PC-3 (cell line): ENCODE data around the gene CERK. TPM values are rescaled to one million over a fixed set of nuclear protein-coding genes. Genes with fewer than 3 reads are reported as not detected.
A peak's percentile ranks its signal among the peaks of the same experiment; 100 is the strongest.

Source experiments
- ATAC-seq: fragments of 200-7000 bp; cut with Tn5 transposase; 2 replicates; pipeline ENCODE4 v1.9.1; 2020; ENCODE audit warnings: mild to moderate bottlenecking, moderate library complexity
- BruUV-seq: library from RNA; stranded (reverse); fragments of 400-500 nt; replicated peaks from 2 replicates; lab custom pipeline; 2021; lab: Mats Ljungman, UMichigan
- CTCF ChIA-PET: fragments of 300-600 bp; sonication (Branson Sonifier 250); formaldehyde crosslinking; loops from one replicate; lab custom pipeline; 2022; ENCODE audit warnings: antibody characterized with exemption; lab: Charles Lee
- POLR2A ChIA-PET: fragments of 300-600 bp; sonication (Branson Sonifier 250); formaldehyde crosslinking; loops from one replicate; lab custom pipeline; 2022; ENCODE audit warnings: antibody characterized with exemption; ENCODE audit not compliant: unreplicated experiment; lab: Charles Lee
- DNase-seq: peaks from one replicate; pipeline ENCODE4 v3.0.0-alpha.2; 2015
- H2AFZ ChIP-seq: fragments of 300-600 bp; sonication (generic); 2 replicates; pipeline ENCODE4 v1.6.0; 2016; ENCODE audit warnings: antibody characterized with exemption, low read length
- H3F3A ChIP-seq: fragments of 300-600 bp; sonication (generic); one replicate; pipeline ENCODE4 v1.6.0; 2017; ENCODE audit warnings: antibody characterized with exemption, low read length, control low read depth, mild to moderate bottlenecking; ENCODE audit not compliant: unreplicated experiment
- H3K27ac ChIP-seq: fragments of 300-600 bp; sonication (generic); 2 replicates; pipeline ENCODE4 v1.5.1; 2016; ENCODE audit warnings: mild to moderate bottlenecking, low read length
- H3K27me3 ChIP-seq: fragments of 300-600 bp; sonication (generic); 2 replicates; pipeline ENCODE4 v1.6.1; 2016; ENCODE audit warnings: low read length, mixed read lengths
- H3K36me3 ChIP-seq: fragments of 300-600 bp; sonication (generic); 2 replicates; pipeline ENCODE4 v1.6.1; 2016; ENCODE audit warnings: low read depth, mixed run types, low read length, mixed read lengths
- H3K4me1 ChIP-seq: fragments of 300-600 bp; sonication (generic); 2 replicates; pipeline ENCODE4 v1.5.1; 2016; ENCODE audit warnings: low read length; ENCODE audit not compliant: insufficient read depth
- H3K4me2 ChIP-seq: fragments of 300-600 bp; sonication (generic); 2 replicates; pipeline ENCODE4 v1.6.0; 2016; ENCODE audit warnings: low read length
- H3K4me3 ChIP-seq: fragments of 300-600 bp; sonication (generic); 2 replicates; pipeline ENCODE4 v1.5.1; 2016; ENCODE audit warnings: mild to moderate bottlenecking, low read length, mixed read lengths
- H3K79me2 ChIP-seq: fragments of 300-600 bp; sonication (generic); 2 replicates; pipeline ENCODE4 v1.6.1; 2017; ENCODE audit warnings: low read length, mixed read lengths
- H3K9ac ChIP-seq: fragments of 300-600 bp; sonication (generic); 2 replicates; pipeline ENCODE4 v1.6.0; 2016; ENCODE audit warnings: mild to moderate bottlenecking, low read length
- H3K9me2 ChIP-seq: fragments of 300-600 bp; sonication (generic); replicated peaks from 2 replicates; pipeline ENCODE4 v1.6.1; 2016; ENCODE audit warnings: mixed run types, low read length, mixed read lengths
- H3K9me3 ChIP-seq: fragments of 300-600 bp; sonication (generic); 2 replicates; pipeline ENCODE4 v1.6.1; 2016; ENCODE audit warnings: low read length, mixed read lengths
- H4K20me1 ChIP-seq: fragments of 300-600 bp; sonication (generic); 2 replicates; pipeline ENCODE4 v1.6.1; 2016; ENCODE audit warnings: low read length, mixed read lengths
- EZH2 ChIP-seq: fragments of 300-600 bp; sonication (generic); IDR thresholded peaks from one replicate; pipeline ENCODE4 v1.6.1; 2017; ENCODE audit warnings: antibody characterized with exemption, mild to moderate bottlenecking, low read length; ENCODE audit not compliant: unreplicated experiment
- EZH2phosphoT487 ChIP-seq: fragments of 300-600 bp; sonication (generic); IDR thresholded peaks from 2 replicates; pipeline ENCODE4 v1.6.1; 2018; ENCODE audit warnings: mild to moderate bottlenecking, antibody characterized with exemption, low read length, borderline replicate concordance
- intact Hi-C: fragments of 100-400 bp; cut with micrococcal nuclease; formaldehyde crosslinking; loops from 2 replicates; pipeline ENCODE4 v1.9.0; 2023
- total RNA-seq: library from RNA; depleted of rRNA; stranded (reverse); fragments of >200 nt; gene quantifications from 2 replicates; pipeline ENCODE4 v1.2.3, GENCODE V29; 2014
- TF ChIP-seq, protein P1 (sequence below): fragments of 300-600 bp; sonication (generic); conservative IDR thresholded peaks from 2 replicates; pipeline ENCODE4 v1.5.1; 2017; ENCODE audit warnings: antibody characterized with exemption, low read depth, mild to moderate bottlenecking, low read length

The CERK gene
- total RNA-seq, 1 experiment from 2014 or later: 21.6 TPM

DNA sequence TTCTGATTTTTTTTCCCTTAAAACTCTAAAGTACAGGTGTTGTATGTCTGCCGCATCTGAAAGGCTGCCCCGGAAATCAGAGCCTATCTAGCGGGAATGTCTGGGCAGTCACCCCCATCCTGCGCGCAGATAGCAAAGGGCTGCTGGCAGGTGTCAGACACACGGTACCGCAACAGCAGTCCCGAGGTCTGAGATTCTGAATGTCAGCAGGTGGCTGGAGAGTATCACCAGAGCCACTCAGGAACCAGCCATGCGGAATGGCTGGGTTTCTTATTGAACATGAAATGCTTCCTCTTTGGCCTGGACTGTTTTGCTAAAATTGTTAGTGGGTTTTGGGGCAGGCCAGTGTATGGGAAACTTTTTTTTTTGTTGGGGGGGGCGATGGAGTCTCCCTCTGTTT is 53.3 kb downstream of the CERK start:
- BruUV-seq: TSS peak; percentile 23
- Histone ChIP-seq H3F3A (no peaks in the 10 kb centered on the region), H3K4me2 (no peak overlapping the region), H3K36me3 (no peaks in the 10 kb centered on the region), H3K79me2 (no peaks in the 10 kb centered on the region), H3K9me2 (no peaks in the 10 kb centered on the region), H3K27ac (no peak overlapping the region), H3K4me1 (no peaks in the 10 kb centered on the region), H3K9me3 (no peaks in the 10 kb centered on the region), H4K20me1 (no peaks in the 10 kb centered on the region), H3K4me3 (no peak overlapping the region), H2AFZ (no peak overlapping the region), H3K27me3 (no peaks in the 10 kb centered on the region), H3K9ac (no peak overlapping the region)
- ChIA-PET CTCF (no interaction called here), POLR2A (no interaction called here)
- TF ChIP-seq, protein P1, sequence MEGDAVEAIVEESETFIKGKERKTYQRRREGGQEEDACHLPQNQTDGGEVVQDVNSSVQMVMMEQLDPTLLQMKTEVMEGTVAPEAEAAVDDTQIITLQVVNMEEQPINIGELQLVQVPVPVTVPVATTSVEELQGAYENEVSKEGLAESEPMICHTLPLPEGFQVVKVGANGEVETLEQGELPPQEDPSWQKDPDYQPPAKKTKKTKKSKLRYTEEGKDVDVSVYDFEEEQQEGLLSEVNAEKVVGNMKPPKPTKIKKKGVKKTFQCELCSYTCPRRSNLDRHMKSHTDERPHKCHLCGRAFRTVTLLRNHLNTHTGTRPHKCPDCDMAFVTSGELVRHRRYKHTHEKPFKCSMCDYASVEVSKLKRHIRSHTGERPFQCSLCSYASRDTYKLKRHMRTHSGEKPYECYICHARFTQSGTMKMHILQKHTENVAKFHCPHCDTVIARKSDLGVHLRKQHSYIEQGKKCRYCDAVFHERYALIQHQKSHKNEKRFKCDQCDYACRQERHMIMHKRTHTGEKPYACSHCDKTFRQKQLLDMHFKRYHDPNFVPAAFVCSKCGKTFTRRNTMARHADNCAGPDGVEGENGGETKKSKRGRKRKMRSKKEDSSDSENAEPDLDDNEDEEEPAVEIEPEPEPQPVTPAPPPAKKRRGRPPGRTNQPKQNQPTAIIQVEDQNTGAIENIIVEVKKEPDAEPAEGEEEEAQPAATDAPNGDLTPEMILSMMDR: no peak
- no peak for TF ChIP-seq EZH2
- no peak for TF ChIP-seq EZH2phosphoT487
- DNase-seq (no peak), ATAC-seq (no peak)
- intact Hi-C loops: no loop called here

DNA sequence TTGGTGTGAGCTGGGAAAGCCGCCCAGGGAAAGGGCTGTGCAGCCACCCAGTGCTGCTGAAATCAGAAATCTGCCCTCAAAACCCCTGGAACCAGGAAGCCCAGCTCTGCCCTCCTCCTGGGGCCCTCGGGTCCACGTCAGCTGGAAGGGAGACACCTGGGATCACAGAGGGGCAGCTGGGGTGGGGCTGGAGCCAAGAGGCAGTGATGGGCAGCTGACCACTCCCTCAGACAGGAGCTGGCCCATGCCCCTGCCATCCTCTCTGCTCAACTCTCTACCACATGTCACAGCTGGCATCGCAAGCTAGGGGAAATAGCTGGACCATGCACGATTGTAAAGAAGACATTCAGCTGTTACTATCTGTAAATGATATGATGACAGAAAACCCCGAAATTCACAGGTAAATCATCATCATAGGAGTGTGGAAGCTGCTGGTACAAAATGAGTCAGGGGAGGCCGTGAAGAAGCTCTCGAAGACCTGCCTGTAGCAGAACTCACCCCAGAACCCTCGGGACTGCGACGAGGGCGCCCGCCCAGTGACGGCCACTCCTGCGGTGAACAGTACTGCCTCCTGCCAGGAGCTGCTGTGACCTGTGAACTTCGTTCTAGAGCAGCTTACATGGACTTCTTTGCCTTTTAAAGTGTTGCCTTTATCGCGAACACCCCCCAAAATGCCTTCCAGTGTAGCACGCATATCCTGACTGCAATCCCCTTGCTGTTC is 55.9 kb downstream of the CERK start:
- Histone ChIP-seq H4K20me1 (no peaks in the 10 kb centered on the region), H3K36me3 (no peaks in the 10 kb centered on the region), H3K4me2 (no peak overlapping the region), H3K9me2 (no peaks in the 10 kb centered on the region), H2AFZ (no peak overlapping the region), H3K79me2 (no peaks in the 10 kb centered on the region), H3K4me3 (no peak overlapping the region), H3K9ac (no peak overlapping the region), H3K9me3 (no peaks in the 10 kb centered on the region), H3K4me1 (no peaks in the 10 kb centered on the region), H3F3A (no peaks in the 10 kb centered on the region), H3K27me3 (no peaks in the 10 kb centered on the region), H3K27ac (no peak overlapping the region)
- no peak for ATAC-seq
- DNase-seq: no peak
- no TSS peak for BruUV-seq
- ChIA-PET POLR2A (no interaction called here), CTCF (no interaction called here)
- intact Hi-C loops: no loop called here
- no peak for TF ChIP-seq EZH2phosphoT487
- TF ChIP-seq EZH2: no peak
- TF ChIP-seq, protein P1: no peak

DNA sequence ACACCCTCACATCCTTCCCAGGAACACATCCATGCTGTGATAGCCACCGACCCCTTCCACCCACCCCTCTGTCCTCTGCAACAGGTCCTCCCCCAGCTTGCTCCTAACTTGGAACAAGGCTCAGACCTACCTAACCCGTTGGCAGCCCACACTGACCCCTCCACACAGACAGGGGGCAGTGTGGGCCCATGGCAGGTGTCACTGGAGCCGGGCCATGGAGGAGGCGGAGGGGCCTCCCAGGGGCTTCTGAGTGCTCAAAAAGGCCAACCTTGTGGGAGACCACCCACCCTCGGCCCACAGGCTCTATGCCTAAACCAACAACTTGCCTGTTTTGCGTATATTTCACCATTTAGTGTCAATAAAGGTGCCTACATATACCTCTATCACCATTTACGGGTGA is 57.0 kb downstream of the CERK start:
- no peaks in the 10 kb centered on the region for H3K9me3 ChIP-seq
- TF ChIP-seq EZH2 (no peak), EZH2phosphoT487 (no peak)
- TF ChIP-seq, protein P1: peak; percentile 57

More for the DNA sequence above, 57.0 kb downstream of the CERK start:
- intact Hi-C loops: no loop called here
- H3K79me2 ChIP-seq: no peaks in the 10 kb centered on the region
- H3K9me2 ChIP-seq: no peaks in the 10 kb centered on the region
- no peaks in the 10 kb centered on the region for H3F3A ChIP-seq
- no peak overlapping the region for H3K27ac ChIP-seq
- no peaks in the 10 kb centered on the region for H3K4me1 ChIP-seq
- no TSS peak for BruUV-seq
- no peaks in the 10 kb centered on the region for H3K36me3 ChIP-seq
- no peaks in the 10 kb centered on the region for H4K20me1 ChIP-seq
- no peak overlapping the region for H3K9ac ChIP-seq
- ChIA-PET POLR2A (interaction anchor here (0.6 kb wide), 1 partner anchor 120 kb away, joined by 3 read pairs; no protein-coding TSS in a partner anchor), CTCF (no interaction called here)
- DNase-seq (no peak), ATAC-seq (no peak)
- H3K4me3 ChIP-seq: no peak overlapping the region
- no peak overlapping the region for H3K4me2 ChIP-seq
- H3K27me3 ChIP-seq: no peaks in the 10 kb centered on the region
- H2AFZ ChIP-seq: no peak overlapping the region
